ENCODE data around the gene KCNH6. TPM values are rescaled to one million over a fixed set of nuclear protein-coding genes. Genes with fewer than 3 reads are reported as not detected.

Gene KCNH6
- total RNA-seq, 5 donors from 2014 or later (not counting 1 experiment from before 2014, with no cell fraction given), result not detected

DNA sequence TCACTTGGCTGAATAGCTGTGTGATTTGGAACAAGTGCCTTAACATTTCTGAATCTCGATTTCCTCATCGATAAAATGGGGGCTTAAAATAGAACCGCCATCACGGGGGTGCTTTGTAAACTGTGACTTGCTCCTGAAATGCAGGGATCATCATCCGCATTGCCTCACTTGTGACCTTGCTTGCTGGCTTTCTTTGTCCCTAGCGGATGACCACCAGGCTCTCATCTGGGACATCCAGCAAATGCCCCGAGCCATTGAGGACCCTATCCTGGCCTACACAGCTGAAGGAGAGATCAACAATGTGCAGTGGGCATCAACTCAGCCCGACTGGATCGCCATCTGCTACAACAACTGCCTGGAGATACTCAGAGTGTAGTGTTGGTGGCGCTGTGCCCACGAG is 65.6 kb downstream of the KCNH6 start:
- ATAC-seq (replicated peaks in 1 of 4), result no peak
- CTCF ChIA-PET, result no interaction called here
- Mint-ChIP-seq H3K4me1 (peaks cover 14 to 21% (median 16%) of the 10 kb centered on the region in 3 donors), H3K27me3 (no peaks in the 10 kb centered on the region), H3K4me3 (no peak overlapping the region), H3K9me3 (no peaks in the 10 kb centered on the region), H3K36me3 (peaks cover 48% of the 10 kb centered on the region), H3K27ac (no peak overlapping the region)
- WGBS (ENCODE audit: insufficient coverage), result 96% methylated on average over 10 of the region's 11 CpGs
- Histone ChIP-seq H3K27me3 (replicated peaks in 1 of 2; ENCODE audit: control insufficient read depth in 2 of 2, extremely low read depth in 1 of 2, insufficient read depth in 2 of 2, low read length in 1 of 2) (no peaks in the 10 kb centered on the region), H3K4me1 (ENCODE audit: control insufficient read depth in 1 of 2, extremely low read depth in 1 of 2, insufficient read depth in 2 of 2, low read length in 2 of 2) (peaks cover 6 to 14% of the 10 kb centered on the region in 2 experiments), H3K27ac (ENCODE audit: low read length) (no peak overlapping the region), H3K4me3 (ENCODE audit: control insufficient read depth in 1 of 2, extremely low read depth in 1 of 2, low read length in 1 of 2) (no peak overlapping the region), H3K36me3 (ENCODE audit: control insufficient read depth in 2 of 2, extremely low read depth in 1 of 2, insufficient read depth in 1 of 2, low read length in 1 of 2) (peaks cover 25 to 69% of the 10 kb centered on the region in 2 donors), H3K9me3 (no peaks in the 10 kb centered on the region)
- no peak for DNase-seq
- POLR2A ChIA-PET, result interaction anchor here in 1 of 2 donors (0.6 kb wide), 1 partner anchor 162 kb away, joined by 3 read pairs; no protein-coding TSS in a partner anchor

DNA sequence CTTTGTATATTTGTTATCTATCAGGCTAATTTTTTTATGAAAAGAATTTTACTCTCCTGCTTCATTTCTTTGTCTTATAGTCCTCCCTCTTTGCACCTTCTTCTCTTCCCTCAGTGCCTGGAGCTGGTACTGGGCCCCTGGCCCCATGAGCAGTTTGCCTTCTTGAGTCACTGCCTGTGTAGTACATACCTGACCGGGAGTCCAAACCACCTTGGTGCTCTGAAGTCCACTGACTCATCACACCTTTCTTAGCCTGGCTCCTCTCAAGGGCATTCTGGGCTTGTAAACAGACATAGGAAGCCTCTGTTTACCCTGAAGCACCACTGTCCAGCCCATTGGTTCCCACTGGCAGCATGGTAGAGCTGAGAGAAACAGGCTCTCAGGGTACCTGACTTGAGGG is 66.5 kb downstream of the KCNH6 start:
- Mint-ChIP-seq H3K9me3 (no peaks in the 10 kb centered on the region), H3K4me1 (peaks cover 11 to 17% (median 13%) of the 10 kb centered on the region in 3 donors), H3K4me3 (no peak overlapping the region), H3K36me3 (peaks cover 45% of the 10 kb centered on the region), H3K27ac (peak overlapping the region in 1 of 2 donors; percentile 60), H3K27me3 (no peaks in the 10 kb centered on the region)
- no peaks in the 10 kb centered on the region for H3K9me3 ChIP-seq
- no peak for ATAC-seq (replicated peaks in 1 of 4)
- POLR2A ChIA-PET, result no interaction called here
- no peak overlapping the region for H3K4me3 ChIP-seq (ENCODE audit: control insufficient read depth in 1 of 2, extremely low read depth in 1 of 2, low read length in 1 of 2)
- H3K4me1 ChIP-seq (ENCODE audit: control insufficient read depth in 1 of 2, extremely low read depth in 1 of 2, insufficient read depth in 2 of 2, low read length in 2 of 2), result peaks cover 6 to 13% of the 10 kb centered on the region in 2 experiments
- WGBS (ENCODE audit: insufficient coverage), result 100% methylated on average over 1 of the region's 1 CpG
- no peak overlapping the region for H3K27ac ChIP-seq (ENCODE audit: low read length)
- peaks cover 21 to 64% of the 10 kb centered on the region in 2 donors for H3K36me3 ChIP-seq (ENCODE audit: control insufficient read depth in 2 of 2, extremely low read depth in 1 of 2, insufficient read depth in 1 of 2, low read length in 1 of 2)
- H3K27me3 ChIP-seq (replicated peaks in 1 of 2; ENCODE audit: control insufficient read depth in 2 of 2, extremely low read depth in 1 of 2, insufficient read depth in 2 of 2, low read length in 1 of 2), result no peaks in the 10 kb centered on the region
- CTCF ChIA-PET, result interaction anchor here in 1 of 2 donors (0.6 kb wide), 1 partner anchor 1608 kb away, joined by 3 read pairs; no protein-coding TSS in a partner anchor
- no peak for DNase-seq

DNA sequence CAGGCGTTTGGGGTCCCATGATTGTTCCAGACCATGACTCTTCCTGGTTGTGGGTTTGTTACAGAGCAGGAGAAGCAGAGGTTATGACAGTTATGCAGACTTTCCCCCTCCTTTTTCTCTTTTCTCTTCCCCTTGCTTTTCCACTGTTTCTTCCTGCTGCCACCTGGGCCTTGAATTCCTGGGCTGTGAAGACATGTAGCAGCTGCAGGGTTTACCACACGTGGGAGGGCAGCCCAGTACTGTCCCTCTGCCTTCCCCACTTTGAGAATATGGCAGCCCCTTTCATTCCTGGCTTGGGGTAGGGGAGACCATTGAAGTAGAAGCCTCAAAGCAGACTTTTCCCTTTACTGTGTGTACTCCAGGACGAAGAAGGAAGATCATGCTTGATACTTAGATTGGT is 69.6 kb downstream of the KCNH6 start:
- 88% methylated on average over 1 of the region's 3 CpGs for WGBS (ENCODE audit: insufficient coverage)
- Histone ChIP-seq H3K9me3 (no peaks in the 10 kb centered on the region), H3K4me1 (ENCODE audit: control insufficient read depth in 1 of 2, extremely low read depth in 1 of 2, insufficient read depth in 2 of 2, low read length in 2 of 2) (peaks cover 0 to 15% of the 10 kb centered on the region in 2 experiments), H3K36me3 (ENCODE audit: control insufficient read depth in 2 of 2, extremely low read depth in 1 of 2, insufficient read depth in 1 of 2, low read length in 1 of 2) (peaks cover 17 to 45% of the 10 kb centered on the region in 2 donors), H3K4me3 (ENCODE audit: control insufficient read depth in 1 of 2, extremely low read depth in 1 of 2, low read length in 1 of 2) (no peak overlapping the region), H3K27ac (ENCODE audit: low read length) (no peak overlapping the region), H3K27me3 (replicated peaks in 1 of 2; ENCODE audit: control insufficient read depth in 2 of 2, extremely low read depth in 1 of 2, insufficient read depth in 2 of 2, low read length in 1 of 2) (no peaks in the 10 kb centered on the region)
- ATAC-seq (replicated peaks in 1 of 4) (no peak), DNase-seq (no peak)
- no peak overlapping the region for H3K4me3 Mint-ChIP-seq
- CTCF ChIA-PET, result no interaction called here
- peaks cover 5 to 14% (median 12%) of the 10 kb centered on the region in 3 donors for H3K4me1 Mint-ChIP-seq
- H3K27me3 Mint-ChIP-seq, result no peaks in the 10 kb centered on the region
- no peaks in the 10 kb centered on the region for H3K9me3 Mint-ChIP-seq
- POLR2A ChIA-PET, result no interaction called here
- H3K36me3 Mint-ChIP-seq, result peaks cover 30% of the 10 kb centered on the region
- peak overlapping the region; percentile 27 to 66 for H3K27ac Mint-ChIP-seq

DNA sequence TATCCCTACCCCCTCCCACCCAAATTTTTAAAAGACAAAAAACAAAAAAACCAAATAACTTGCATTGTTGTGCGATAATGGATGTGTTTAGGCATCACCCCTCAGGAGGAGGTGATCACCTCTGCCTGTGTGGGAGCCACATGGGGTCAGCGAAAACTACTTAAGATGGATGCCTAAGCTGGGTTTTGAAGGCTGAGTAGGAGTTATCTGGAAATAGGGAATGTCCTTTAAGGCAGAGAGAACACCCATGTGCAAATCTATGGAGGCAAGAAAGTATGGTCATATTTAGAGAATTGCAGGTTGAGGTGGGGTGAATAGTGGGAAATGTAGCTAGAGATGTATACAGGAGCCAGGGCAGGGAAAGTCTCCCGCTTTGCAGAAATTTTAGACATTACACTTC is 72.0 kb downstream of the KCNH6 start:
- Mint-ChIP-seq H3K36me3 (peaks cover 14% of the 10 kb centered on the region), H3K4me3 (no peak overlapping the region), H3K27ac (peak overlapping the region in 1 of 2 donors; percentile 31), H3K4me1 (peaks cover 20 to 30% (median 27%) of the 10 kb centered on the region in 3 donors), H3K9me3 (no peaks in the 10 kb centered on the region), H3K27me3 (no peaks in the 10 kb centered on the region)
- WGBS (ENCODE audit: insufficient coverage), result 100% methylated on average over 2 of the region's 3 CpGs
- ATAC-seq (replicated peaks in 1 of 4), result no peak
- CTCF ChIA-PET, result no interaction called here
- POLR2A ChIA-PET, result no interaction called here
- DNase-seq, result no peak
- H3K4me3 ChIP-seq (ENCODE audit: control insufficient read depth in 1 of 2, extremely low read depth in 1 of 2, low read length in 1 of 2), result no peak overlapping the region
- H3K4me1 ChIP-seq (ENCODE audit: control insufficient read depth in 1 of 2, extremely low read depth in 1 of 2, insufficient read depth in 2 of 2, low read length in 2 of 2), result peaks cover 2 to 25% of the 10 kb centered on the region in 2 experiments
- peaks cover 5 to 25% of the 10 kb centered on the region in 2 donors for H3K36me3 ChIP-seq (ENCODE audit: control insufficient read depth in 2 of 2, extremely low read depth in 1 of 2, insufficient read depth in 1 of 2, low read length in 1 of 2)
- H3K9me3 ChIP-seq, result no peaks in the 10 kb centered on the region
- no peak overlapping the region for H3K27ac ChIP-seq (ENCODE audit: low read length)
- H3K27me3 ChIP-seq (replicated peaks in 1 of 2; ENCODE audit: control insufficient read depth in 2 of 2, extremely low read depth in 1 of 2, insufficient read depth in 2 of 2, low read length in 1 of 2), result no peaks in the 10 kb centered on the region

Other genes starting within 250 kb of the KCNH6 start
- 10 to 100 TPM; 15.5 to 64.1 (median 34.0) TPM for gene CYB561, start 77.1 kb upstream of the KCNH6 start, total RNA-seq
- gene ACE, start 46.3 kb upstream of the KCNH6 start, total RNA-seq, result 10 to 100 TPM in 3 of 5 donors, 1 to 10 TPM in 2; 4.1 to 37.0 (median 12.8) TPM
- gene DCAF7, start 27.1 kb downstream of the KCNH6 start, total RNA-seq, result 10 to 100 TPM; 39.5 to 84.4 (median 74.8) TPM
- gene TACO1, start 77.5 kb downstream of the KCNH6 start, total RNA-seq, result 10 to 100 TPM; 10.9 to 20.5 (median 18.8) TPM
- gene MAP3K3, start 99.1 kb downstream of the KCNH6 start, total RNA-seq, result 10 to 100 TPM; 71.0 to 91.1 (median 85.4) TPM
- gene LIMD2, start 176.8 kb downstream of the KCNH6 start, total RNA-seq, result 100 to 1,000 TPM; 534 to 851 (median 767) TPM
- 10 to 100 TPM; 46.9 to 58.8 (median 48.6) TPM for gene STRADA, start 218.4 kb downstream of the KCNH6 start, total RNA-seq